GM11168 (cell line): ENCODE data around the gene ZBTB49.
"Not testable (repeated sequence)": the region's sequence is repeated elsewhere in the genome, so short reads cannot be mapped to it uniquely, and the experiment has no call there.

Experiments
- in situ Hi-C: fragments of 300-500 bp; cut with MboI; formaldehyde crosslinking; loops from one replicate; pipeline ENCODE4 v1.12.0; 2022; ENCODE audit warnings: low sequenced_read_pairs; ENCODE audit not compliant: unreplicated experiment

ZBTB49 gene

DNA sequence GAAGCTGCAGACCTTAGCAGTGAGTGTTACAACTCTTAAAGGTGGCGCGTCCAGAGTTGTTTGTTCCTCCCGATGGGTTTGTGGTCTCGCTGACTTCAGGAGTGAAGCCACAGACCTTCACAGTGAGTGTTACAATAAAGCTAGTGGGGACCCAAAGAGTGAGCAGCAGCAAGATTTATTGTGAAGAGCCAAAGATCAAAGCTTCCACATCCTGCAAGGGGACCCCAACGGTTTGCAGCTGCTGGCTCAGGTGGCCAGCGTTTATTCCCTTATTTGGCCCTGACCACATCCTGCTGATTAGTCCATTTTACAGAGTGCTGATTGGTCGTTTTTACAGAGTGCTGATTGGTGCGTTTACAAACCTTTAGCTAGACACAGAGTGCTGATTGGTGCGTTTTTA, 58.5 kb downstream of the ZBTB49 start:
- in situ Hi-C loops = not testable (repeated sequence)

DNA sequence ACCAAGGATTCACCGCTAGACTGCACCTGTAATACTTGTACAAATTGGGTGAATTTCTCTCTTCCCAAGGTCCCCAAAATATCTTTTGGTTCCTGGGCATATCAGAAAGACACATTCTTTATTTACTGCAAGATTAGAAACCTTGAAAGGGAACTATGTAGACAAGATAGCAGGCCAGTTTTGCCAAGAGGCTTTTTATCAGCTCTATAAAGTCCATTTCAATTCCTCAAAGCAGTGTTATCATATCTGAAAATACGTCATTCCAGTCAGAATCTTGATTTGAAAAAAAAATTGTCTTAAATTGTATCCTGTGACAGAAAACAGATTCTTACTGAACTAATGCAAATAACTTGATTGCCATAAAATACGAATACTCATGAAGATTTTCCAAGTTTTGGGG, 59.8 kb downstream of the ZBTB49 start:
- in situ Hi-C loops = no loop called here

DNA sequence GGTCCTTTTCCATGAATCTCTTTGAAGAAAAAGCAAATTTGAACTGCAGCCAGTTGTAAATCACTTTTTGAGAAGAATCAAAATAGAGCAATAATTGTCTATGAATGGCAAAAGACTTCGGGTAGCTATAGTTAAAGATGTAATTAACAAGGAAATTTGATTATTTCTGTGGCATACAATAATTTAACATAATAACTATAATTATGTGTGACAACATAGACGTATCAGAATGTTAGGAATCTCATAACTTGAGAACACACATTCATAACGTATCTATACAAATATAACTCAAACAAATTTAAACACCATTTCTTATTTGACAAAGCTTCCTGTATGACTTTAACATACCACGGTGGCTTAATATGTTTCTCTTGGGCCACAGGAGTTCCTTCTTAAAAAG, 60.9 kb downstream of the ZBTB49 start:
- in situ Hi-C loops = no loop called here

DNA sequence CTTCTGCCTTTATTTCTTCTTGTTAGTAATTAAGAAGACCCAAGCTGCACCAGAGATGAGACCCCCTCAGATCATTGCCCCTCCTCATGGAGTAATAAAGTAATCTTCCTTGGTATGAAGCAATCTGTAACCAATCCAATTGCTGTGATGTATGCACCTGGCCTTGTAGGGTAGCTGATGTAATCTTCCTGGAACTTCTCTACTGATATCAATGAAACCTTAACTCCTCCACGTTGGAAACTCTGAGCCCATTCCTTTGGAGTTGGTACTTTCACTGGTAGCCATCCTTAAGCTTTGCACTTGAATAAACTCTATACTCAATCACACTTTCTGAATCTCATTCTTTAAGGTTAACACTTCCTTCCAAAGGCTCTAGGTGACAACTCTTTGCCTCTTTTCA, 65.3 kb downstream of the ZBTB49 start:
- in situ Hi-C loops = no loop called here

DNA sequence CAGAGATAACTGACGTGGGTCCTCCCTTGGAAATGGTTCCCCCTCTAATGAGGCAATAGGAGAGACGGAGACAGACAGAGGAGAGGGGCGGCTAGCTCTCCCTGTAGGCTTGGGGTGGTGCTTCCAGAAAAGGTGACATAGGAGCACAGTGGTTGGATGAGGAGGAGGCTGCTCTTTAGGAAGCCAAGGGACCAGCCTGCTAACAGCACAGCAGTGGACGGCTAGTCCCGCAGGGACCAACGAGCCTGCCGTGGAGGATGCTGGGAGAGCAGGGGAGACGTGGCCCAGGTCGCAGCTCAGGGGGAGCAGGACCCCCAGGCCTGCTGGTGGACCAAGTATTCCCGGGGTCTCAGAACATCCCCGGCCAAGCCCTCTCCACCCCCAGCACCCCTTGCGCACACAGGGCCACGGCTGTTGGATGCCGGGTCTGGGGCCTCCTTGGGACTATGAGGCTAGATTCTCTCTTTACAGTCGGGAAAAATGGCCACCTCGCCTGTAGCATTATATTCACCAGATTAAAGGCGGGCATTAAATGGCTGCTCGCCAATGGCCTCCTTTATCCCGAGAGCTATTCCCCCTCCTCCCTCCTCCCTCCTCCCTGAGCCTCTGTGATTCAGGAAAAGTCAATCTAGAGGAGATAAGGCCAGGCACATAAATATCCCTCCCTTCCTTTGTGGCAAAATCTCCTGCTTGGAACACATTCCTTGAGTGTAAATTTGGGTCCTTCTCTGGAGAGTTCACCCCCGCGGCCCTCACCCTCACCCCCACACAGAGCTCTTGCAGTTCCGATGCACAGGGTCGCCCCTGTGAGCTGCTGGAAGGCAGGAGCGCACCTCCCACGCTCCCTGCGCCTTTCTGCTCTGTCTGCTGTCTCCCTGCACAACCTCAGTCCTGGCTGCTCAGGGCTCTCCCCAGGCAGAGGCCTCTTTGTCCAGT, 66.3 kb downstream of the ZBTB49 start:
- in situ Hi-C loops = no loop called here

DNA sequence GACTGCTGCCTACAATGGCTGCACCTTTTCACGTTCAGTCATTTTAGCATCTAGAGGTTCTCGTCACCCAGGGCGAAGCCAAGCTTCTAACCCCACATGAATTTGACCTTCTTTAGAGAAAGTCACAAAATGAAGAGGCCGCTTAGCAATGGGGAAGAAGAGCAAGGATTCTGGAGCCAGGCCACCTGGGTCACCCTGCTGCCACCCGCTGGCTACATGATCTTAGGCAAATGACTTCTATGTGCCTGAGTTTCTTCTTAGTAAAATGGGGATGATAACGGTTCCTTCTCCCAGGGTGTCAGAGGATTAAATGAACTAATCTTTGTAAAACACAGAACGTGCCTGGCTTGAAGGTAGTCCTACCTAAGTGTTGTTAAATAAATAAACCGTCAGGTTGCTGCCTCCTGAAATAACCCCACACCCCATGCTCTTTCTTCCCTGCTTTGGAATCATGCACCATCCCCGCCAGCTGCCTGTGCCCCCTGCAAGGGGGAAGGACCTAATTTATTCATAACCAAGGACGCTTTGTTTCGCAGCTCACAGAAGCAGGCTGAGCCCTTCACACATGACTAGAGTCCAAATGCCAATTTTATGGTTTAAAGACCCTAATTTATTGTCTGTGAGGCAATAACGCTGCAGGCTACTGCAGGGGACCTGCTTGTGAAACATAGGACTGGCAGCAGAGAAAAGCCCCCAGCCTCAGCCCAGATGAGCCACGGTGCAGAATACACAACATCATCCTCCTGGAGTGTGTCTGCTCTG, 68.2 kb downstream of the ZBTB49 start:
- in situ Hi-C loops = no loop called here

DNA sequence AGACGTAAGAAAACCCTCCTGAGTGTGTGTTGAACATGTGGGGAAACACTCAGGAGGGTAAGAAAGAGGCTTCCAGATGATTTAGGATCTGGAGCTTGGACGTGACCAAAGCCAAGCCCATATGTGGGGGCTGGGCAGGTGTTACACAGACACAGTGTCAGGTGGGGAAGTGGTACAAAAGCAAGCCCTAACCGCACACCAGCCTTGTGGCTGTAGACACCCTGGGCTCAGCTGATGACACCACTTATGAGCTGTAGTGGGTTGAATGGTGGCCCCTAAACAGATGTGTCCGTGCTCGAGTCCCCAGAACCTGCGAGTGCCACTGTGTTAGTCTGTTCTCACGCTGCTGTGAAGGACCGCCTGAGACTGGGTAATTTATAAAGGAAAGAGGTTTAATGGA, 71.8 kb downstream of the ZBTB49 start:
- in situ Hi-C loops = no loop called here

DNA sequence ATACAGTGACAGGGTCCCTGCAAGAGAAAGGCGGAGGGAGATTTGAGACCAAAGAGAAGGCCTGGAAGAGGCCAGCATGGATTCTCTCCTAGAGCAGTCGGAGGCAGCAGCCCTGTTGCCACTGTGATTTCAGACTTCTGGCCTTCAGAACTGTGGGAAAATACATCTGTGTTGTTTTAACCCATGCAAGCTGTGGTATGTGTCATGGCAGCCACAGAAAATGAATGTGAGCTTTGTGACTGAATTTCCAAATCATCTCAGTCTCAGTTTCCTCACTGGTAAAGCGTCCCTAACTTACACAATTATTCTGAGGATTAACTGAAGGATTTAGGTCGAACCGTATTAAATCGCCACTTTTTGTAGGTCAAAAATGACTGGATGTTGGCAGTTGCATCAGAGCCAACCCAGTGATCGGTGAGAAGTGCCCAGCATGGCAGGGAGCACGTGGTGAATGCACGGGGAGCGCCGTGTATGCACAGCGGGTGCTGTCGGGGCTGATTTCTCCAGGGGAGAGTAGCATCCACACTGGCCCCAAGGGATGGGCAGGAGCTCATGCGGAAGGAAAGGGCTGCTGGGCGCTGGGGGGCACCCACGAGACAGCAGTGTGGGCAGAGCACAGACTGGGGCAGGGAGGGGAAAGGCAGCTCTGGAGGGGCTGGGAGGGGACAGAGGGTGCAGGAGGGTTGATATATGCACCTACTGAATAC, 73.1 kb downstream of the ZBTB49 start:
- in situ Hi-C loops = no loop called here

DNA sequence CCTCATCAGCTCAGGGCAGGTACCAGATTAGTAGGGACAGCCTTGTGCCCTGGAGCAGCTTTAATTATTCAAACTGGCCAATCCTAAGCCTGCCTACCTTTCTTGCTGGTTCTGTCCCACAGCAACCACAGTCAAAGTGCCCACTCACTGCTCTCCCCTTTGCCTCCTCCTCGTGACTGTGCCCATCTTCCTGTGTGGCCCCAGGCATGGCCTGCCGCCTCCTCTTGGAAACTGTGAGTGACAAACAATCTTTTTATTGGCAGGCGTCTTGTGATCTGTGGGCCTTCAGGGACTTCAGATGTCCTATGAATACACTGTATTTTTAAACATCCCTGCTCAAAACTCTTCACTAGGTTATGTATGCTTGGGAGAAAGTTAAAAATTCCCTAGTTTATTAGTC, 74.0 kb downstream of the ZBTB49 start:
- in situ Hi-C loops = no loop called here

DNA sequence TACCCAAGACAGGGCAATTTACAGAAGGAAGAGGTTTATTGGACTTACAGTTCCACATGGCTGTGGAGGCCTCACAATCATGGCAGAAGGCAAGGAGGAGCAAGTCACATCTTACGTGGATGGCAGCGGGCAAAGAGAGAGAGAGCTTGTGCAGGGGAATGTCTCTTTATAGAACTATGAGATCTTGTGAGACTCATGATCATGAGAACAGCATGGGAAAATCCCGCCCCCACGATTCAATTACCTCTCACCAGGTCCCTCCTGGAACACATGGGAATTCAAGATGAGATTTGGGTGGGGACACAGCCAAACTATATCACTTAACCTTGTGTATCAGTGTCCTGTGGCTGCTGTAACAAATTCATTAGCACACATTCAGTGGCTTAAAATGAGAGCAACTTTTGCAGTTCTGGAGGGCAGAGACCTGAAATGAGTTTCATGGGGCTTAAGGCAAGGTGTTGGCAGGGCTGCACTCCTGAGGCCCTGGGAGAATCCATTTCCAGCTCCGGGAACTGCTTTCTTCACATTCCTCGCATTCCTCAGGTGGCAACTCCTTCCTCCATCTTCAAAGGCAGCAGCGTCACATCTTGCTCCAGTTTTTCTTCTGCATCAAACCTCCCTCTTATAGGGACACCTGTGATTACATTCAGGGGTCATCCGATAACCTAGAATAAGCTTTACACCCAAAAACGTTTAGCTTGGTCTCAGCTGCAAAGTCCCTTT, 74.6 kb downstream of the ZBTB49 start:
- in situ Hi-C loops = no loop called here

DNA sequence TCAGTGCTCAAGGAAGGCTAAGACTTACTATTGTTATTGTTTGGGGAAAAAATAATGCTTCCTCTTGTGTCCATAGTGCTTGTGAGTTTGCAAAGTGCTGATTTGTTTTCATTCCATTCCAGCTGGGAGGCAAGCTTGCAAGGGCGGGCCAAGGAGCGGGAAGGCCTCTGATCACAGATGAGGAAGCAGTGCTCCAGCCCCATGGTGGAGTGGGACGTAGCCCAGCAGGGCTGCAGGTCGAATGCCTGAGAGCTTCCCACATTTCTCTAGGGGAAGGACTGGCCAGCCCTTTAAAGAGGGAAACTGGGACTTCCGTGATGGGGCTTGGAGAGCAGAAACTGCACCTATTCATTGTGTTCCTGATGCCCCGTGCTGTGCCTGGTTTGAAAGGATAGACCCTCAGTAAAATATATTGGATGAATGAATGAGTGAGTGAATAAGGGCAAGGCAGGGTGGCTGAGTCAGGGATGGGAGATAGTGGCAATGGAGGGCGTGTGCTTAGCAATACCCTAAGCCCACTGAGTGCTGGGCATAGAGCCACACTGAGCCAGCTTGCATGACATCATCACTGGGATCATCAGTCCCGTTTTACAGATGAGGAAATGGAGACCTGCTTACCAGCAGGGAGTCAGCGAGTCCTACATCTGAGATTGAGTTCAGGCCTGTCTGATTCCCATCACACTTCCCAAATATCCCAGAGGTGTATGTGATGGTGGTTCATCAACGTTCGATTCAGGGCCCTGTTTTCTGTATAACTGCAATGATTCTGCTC, 78.9 kb downstream of the ZBTB49 start:
- in situ Hi-C loops = no loop called here
